Fibroblast of skin of back (primary cell): ENCODE results near the gene MSI2.
A peak's percentile ranks its signal among the peaks of the same experiment; 100 is the strongest.

Experiments used
- DNase-seq: peaks from one replicate; pipeline ENCODE4 v3.0.0-alpha.2; 2013

The MSI2 gene

DNA sequence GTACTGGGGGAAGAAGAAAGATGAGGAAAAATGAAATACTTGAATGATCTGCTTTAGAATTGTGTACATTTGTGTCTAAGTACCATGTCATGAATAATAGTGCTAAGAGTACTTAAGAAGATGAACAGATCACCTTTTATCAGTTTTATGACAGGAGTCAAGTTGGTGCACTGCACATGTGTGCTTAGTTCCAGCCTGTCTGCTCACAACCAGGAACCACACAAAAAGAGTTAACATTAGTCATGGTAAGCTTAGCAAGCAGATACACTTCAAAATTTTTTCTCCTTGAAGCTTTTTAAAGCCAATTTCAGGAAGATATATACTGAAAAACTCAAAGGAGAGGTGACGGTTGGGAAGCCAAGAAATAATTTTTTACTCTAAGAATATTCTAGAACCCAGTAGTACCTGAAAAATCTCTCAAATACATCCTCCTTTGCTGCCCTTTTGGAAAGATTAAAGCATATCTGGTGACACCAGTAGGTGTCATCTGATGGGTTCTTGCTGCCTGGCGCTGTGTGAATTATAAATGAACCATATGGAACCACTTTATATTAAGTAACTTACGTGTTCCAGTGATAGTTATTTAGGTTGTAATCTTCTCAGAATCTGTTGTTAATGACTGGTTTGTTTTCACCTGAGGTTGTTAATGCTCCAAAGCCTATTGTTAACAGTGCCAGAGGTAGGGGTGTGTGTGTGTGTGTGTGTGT is 93.4 kb downstream of the MSI2 start:
- no peak for DNase-seq

DNA sequence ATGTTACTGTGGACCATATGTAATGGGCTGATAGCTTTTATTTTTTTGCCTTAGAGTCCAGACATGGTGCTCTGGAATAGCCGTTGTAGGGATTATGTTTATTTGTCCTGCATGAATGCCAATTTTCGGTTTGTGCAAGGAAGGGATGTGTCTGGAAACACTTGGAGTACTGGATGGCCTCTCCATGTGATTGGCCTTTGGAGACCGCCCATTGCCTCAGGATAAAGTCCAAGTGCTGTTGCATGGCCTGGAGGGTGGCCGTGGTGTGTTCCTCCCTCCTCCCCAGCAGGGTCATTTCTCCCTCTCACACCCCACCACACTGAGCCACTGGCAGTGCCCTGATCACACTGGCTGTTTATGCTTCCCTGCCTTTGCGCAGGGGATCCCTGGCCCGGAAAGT is 93.9 kb downstream of the MSI2 start:
- no peak for DNase-seq

DNA sequence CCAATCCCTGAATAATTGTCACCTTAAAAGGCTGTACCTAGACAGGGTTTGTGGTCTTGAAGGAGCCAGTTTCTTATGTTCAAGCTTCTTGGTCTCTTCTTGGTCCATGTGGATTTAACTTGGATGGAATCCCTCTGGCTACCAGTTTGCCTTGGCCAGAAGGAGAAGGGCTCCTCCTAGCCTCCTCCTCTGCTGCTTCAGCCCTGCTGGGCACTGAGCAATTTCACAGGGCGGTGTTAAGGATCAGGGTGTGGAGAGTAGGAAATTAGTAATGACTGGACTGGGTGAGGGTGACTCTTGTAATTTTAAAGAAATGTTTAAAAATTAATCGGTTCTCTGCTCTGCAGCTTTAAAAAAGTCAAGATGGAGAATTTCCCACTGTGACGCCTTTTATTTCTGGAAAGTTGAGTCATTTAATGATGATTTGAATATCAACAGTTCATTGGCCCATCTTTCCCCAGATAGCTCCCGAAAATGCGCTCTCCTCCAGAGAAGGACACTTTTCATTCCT is 96.4 kb downstream of the MSI2 start:
- DNase-seq, result no peak

DNA sequence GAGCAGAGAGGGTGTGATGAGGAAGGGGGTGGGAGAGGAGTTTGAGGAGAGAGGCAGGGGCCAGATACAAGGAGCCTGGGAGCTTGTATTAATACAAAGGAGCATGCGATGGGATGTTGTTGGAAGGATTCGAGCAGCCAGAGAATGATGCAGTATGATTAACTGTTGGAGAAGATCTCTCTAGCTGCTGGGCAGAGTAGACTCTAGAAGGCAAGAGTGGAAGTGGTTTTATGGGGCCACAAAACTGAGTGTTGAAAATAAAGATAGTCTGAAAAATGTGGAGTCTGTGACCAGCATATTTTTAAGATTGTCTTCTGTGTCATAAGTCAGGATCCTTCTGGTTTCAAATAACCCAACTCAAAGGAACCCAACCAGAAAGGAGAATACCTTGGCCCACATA is 98.3 kb downstream of the MSI2 start:
- no peak for DNase-seq

DNA sequence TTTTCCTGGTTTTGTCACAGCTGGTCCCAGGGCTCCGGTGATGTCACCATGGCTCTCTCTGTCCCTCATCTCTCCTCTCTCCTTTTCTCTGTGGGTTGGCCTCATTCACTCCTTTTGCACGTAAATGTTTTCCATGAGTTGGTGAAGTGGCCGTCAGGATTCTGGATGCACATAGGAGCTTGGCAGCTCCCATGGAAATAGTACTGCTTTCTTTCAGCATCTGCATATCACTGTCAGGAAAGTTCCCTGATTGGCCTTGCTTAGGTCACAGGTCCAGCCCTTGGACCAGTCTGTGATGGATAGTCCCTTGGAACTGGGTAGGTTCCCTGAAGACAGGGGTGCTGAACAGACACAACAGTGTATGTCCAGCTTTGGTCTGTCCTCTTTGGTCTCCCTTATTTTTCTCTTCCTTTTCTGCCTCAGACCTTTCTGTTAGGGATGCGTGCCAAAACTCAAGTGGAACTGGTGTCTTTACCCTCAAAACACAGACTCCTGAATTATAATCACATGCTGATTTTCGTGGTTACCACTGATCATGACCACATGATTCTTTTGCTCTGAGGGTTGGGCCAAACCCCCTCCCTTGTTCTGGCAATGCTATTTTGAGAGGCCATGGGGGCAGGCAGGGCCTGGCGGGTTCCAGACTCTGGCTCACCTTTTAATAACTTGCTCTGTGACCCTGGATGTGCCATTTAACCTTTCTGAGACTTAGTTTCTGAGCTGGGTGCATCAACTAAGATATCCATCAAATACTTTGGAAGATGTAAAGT is 99.0 kb downstream of the MSI2 start:
- DNase-seq, result no peak

DNA sequence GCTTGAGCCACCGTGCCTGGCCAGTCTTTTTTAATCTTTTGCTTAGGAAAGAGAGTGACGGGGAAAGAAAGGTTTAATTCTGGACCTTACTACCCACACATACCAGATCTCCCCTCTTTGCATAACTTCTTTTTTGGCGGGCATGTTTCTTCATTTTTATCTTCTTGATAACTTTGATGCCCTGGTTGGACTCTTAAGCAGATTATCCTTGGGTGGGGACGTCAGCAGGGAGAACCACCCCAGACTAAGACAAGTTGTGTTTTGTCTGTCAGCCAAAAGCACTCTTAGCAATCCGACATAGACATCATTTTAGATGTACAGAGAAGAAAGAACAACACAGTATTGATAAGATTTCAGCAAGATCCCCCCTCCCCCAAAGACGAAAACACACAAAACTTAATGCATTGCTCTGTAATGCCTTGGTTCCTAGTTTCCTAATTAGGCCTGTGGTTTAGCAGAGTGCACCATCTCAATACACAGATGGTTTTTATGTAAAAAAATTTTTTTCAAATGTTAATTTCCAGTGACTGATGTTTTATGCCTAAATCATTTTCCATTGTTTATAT is 99.9 kb downstream of the MSI2 start:
- DNase-seq, result no peak

DNA sequence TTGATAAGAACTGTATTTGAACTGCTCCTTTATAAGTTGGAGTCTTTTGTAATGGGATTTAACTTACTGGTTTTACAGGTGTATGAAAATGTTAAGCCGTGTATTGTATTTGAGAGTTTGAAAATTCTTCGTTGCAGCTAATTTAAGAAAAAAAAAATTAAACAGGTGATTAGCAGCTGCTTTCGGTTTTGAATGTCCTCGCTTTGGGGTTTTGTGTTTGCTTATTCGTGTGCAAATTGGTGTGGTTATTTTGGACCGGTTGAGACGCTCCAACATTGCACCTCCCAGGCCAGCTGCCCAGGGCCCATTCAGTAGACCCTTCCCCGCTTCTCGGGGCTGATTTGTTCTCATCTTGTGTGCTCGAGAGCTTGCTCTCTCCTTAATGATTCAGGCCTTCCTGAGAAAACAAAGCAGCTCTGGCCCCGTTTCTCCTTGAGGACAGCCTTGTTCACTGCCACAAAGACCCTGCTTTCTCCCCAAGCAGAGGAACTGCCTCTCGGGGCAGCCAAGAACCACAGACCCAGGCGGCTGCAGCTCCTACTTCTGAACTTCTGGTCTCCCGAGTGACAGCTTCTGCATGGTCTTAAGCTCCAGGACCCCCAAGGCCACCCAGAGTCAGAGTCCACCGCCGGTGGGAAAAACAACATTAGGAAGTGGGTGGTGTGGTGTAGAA is 100.5 kb downstream of the MSI2 start:
- DNase-seq, result no peak

DNA sequence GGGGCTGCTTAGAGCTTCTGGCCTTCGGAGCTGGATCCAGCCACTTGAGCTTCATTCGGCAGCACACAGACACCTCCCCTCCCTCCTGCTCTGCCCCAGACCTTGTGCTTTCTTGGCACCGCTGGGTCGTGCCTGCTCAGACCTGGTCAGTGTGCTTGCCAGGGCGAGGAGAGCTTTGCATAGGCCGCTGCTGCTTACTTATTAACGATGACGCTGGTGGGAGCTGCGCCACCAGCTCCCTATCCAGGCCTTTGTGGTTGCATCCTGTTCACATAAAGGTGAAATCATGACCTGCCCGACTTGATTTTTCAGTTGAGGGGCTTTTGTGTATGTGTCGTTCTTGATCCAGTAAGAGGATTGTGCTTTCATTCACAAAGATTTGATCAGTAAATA is 101.1 kb downstream of the MSI2 start:
- DNase-seq, result no peak

DNA sequence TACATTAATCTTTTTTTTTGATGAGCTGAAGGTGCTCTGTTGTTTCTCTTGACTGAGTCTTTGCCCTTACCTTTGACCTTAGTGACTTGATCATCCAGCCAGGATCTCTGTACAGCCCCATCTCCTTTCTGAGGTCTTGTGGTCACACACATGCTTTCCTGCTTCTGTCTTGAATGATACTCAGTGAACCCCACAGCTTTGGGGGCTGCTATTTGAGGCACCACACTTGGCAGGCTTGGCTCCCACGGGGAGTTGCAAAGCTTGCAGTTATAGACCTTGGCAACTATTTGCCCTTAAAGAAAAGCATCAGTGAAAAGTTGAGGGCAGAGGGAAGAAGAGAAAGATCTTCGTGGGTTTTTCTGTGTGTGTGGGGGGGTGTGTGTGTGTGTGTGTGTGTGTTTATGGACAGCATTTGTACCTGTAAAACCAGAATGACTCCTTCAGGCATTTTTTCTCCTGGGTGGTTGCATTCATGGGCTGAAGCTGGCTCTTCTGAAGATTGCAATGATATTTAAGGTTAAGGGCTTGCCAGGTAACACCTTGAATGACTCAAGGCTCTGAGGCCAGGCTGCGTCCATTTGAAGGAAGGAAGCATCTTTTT is 101.6 kb downstream of the MSI2 start:
- no peak for DNase-seq

DNA sequence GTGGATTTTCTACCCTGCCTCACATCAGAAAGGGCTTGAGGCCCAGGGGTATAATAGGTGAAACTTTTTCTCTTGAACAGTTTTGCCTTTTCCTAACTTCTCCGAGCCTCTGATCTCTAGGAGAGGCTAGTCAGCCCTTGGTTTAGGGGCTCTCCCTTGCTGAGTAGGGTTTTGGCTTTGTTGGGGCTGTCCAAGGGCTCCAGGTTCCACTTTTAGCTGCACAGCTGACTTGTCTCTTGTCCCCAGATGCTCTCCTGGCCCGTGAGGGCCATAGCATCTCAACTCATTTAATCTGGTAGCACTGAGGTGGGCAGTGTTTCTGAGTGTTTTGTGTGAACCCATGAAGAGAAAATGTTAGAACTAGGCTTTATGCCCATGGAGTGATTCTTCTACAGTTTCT is 103.9 kb downstream of the MSI2 start:
- DNase-seq, result no peak

DNA sequence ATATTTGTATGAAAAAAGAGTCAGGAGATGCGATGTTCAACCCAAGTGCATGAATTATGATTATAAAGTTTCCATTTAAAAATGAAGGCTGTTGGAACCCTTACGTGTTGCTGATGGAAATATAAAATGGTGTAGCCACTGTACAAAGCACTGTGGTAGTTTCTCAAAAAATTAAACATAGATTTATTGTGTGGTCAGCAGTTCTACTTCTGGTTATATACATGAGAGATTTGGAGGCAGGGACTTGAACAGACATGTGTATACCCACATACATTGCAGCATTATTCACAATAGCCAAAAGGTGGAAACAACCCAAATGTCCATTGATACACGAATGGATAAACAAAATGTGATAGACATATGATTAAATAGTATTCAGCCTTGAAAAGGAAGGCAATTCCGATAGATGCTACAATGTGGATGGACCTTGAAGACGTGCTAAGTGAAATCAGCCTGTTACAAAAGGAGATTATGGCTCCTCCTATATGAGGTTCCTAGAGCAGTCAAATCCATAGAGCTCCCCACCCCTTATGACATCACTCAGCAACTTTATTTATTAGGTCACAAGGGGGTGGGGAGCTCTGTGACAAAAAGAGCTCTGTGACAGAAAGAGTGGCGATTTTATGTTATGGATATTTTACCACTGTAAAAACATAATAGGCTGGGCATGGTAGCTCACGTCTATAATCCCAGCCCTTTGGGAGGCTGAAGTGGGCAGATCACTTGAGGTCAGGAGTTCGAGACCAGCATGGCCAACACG is 106.7 kb downstream of the MSI2 start:
- DNase-seq, result no peak

DNA sequence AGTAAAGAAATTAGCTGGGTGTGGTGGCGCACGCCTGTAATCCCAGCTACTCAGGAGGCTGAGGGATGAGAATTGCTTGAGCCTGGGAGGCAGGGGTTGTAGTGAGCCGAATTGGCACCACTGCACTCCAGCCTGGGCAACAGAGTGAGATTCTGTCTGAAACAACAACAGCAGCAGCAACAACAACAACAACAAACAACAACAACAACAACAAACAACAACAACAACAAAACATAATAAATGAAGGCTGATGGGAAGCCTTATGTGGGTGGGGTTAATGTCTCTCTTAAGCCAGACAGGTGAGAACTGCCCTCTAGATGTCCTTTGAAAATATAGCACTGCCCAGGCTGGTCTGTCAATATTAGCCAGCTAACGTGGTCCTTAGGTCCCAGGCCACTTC is 107.3 kb downstream of the MSI2 start:
- DNase-seq, result no peak

DNA sequence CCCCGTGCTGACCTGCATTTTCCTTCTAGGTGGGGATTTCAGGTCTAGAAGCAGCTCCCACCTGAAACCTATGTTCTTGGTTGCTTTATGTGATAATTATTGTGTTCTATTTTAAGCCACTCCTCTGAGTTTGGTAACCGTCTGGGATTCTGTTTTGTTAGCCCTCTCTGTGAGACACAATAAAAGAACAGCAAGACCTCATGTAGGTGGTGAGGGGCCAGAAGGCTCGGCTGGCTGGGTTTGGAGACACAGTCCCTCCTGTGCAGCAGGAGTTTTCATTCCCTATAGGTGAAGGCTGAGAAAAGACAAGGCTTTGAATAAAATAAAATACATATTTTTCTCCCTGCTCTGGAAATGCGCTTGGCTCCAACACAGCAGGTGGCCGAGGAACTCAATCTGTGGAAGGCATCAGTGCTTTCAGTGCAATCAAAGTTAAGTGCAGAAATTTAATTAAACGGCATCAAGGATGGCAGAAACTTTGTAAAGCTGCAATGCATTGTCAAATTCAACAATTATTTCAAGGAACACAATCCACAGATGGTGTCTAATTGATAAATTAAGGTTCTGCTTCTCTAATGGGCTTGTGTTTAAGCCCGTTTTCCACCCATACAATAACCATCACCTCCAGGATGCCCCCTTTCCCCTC is 107.8 kb downstream of the MSI2 start:
- no peak for DNase-seq

DNA sequence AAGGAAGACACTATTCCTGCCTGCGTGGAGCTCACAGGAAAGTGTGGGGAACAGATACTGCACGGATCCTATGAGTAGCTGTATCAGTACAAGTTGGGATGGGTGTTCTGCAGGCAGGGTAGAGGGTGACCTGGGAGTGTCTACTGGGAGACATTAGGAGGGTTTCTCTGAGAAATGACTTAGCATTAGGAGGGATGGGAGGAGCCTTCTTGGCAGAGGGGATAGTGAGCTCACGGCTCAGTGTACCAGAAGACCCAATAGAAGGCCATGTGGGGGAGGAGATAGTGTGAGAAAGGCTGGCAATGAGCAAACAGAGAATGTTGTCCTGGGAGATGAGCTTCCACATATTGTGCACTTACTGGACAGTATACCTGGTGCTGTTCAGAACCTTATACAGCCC is 109.1 kb downstream of the MSI2 start:
- DNase-seq, result no peak

DNA sequence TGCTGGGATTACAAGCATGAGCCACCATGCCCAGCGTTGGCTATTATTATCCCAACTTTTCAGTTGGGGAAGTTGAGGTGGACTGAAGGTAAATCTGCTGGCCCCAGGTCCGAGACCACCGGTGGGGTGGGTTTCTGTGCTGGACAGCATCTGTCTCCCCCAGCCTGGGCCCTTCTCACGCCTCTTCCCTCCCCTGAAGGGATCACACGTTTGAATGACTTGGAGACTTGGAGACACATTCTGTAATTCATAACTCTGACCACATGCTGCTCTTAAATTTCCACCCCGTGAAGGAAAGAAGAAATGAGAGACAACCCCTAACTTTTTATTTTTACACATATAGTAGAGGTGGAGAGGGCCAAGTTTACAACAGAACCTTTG is 109.8 kb downstream of the MSI2 start:
- DNase-seq, result no peak

DNA sequence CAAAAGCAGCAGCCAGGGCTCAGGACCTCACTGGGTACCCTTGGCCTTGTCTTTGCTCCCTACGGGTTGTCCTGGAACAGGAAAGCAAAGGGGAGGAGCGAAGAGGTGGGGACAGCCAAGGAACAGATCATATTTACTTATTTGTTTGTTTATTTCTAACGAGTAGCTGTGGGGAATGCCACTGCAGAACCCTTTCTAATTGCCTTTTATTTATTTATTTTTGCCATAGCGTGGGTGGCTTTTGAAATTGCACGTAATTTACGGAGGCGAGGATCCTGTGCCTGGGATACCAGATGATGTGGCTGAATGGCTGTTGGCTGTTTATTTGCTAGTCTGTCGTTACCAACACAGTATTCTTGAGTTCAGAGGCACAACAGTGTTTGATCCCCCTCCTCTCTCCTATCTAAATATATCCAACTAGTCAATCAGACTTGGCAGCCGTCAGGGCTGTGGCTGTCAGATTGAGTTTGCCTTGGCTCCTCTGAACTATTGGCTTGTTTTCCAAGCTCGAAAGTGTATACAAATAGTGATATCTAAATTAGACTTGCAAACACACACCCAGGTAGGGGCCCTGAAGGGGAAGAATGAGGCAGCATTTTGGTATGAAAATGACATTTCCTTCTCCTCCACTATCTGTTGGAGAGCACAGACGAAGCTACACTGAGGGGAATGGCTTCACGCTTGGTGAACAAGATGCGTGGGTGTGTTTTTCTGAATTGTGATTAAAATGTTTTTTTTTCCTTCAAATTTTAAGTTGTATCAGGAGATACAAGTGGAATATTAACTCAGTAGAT is 110.4 kb downstream of the MSI2 start:
- no peak for DNase-seq

DNA sequence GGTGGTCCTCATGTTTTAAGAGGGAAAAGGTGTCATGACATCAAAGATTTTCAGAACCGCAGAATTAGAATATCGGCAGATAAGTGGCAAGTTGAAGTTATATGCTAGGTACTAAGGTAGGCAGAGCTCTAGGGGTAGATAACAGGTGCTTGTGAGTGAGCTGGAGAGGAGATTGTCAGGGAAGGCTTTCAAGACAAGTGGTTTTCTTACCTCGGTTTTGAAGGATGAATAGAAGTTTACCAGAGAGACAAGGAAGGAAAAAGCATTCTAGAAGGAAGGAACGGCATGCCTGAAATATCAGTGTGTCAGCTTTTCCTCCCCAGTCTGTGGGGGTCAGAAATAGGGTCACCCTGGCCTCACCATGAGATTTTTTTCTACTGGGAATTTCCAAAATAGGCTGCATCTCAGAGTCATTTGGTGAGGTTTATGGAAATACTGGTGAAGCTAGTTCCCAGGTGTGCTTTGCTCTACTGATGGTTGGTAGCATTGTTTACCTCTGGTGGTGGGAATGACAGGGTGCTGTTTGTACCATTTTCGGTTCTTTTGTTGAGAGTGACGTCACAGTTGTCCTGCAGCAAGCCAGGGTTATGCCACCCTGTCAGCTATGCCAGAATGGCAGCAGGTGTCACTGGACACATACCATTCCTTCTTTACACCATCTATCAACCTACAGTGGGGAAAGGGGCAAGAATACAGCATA is 112.5 kb downstream of the MSI2 start:
- no peak for DNase-seq

DNA sequence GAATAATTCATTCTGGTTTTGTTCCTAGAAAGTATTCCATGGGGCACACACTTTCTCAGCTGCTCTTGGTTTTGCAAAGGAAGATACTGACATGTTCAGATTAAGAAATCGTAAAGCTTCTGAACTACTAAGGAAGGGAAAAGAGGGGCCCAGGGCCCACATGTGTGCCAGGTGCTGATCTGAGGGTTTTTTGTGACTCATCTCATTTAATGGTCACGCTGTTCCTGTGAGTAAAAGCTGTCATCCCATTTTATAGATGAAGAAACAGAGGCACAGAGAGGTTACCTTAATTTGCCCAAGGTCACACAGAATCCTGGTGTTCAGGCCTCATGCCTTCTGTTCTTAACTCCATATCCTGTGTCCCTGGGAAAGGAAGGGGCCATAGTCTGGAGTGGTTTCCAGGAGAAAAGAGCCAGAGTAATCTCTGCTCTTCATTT is 113.2 kb downstream of the MSI2 start:
- DNase-seq, result no peak

DNA sequence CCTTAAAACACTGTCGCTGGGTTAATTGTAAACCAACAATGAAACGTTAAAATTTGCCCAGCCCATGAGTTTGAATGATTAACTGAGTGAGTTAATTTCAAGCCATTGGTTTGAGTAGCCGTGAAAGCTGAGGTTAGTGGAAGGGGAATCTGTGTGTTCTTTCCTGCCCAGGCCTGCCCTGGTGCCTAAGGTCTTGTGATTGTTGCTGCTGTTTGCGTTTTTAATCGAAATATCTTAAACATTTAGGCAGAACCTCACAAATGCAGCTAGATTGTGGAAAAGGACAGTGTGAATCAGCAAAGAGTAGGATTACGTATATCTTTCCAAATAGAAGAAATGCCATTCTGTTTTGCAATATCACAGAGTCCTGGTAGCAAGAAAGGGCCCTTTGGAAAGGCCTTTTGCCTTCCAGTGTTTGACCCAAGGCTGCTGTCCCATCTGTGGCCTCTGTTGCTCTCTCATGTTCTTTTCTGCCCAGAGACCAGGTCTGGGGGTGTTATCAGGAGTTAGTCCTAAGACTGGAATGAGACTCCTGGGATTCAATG is 113.8 kb downstream of the MSI2 start:
- peak; percentile 9 for DNase-seq

DNA sequence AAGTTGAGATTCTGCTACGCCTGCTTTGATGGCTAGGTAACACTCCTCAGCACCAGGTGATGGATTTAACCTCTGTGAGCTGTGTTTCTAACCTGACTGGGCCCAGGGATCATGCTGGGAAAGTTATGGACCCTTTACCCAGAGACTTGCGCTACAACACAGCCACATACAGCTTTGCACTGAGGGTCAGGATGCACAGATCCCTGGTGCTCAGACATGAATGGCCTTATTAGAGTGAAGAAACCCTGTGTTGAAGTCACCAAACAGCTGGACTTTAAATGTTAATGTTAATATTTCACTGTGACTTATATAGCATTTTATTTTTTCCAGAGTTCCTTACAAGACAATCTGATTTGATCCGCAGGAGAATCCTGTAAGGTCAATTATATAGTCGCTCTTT is 114.3 kb downstream of the MSI2 start:
- no peak for DNase-seq
